CD4-positive, alpha-beta T cell treated with Interleukin-6 at 100 ng/mL for 8 hours (primary cell): ENCODE results near the gene TAMALIN.

ENCODE experiments used
- DNase-seq: peaks from one replicate; pipeline ENCODE4 v3.0.0-alpha.2; 2020; ENCODE audit warnings: mixed read lengths, low spot score

TAMALIN gene

GRCh38 chr12:52055731-52056711, 49.3 kb downstream of the TAMALIN start:
- no peak for DNase-seq

- DNase-seq, result no peak
Measured at GRCh38 chr12:52056801-52057637, 50.3 kb downstream of the TAMALIN start.

GRCh38 chr12:52057638-52058576, 51.2 kb downstream of the TAMALIN start:
- no peak for DNase-seq

- no peak for DNase-seq
Measured at GRCh38 chr12:52058631-52059361, 52.0 kb downstream of the TAMALIN start.

GRCh38 chr12:52059582-52060497, 53.1 kb downstream of the TAMALIN start:
- DNase-seq, result no peak

GRCh38 chr12:52060498-52061177, 53.9 kb downstream of the TAMALIN start:
- no peak for DNase-seq

- DNase-seq, result no peak
Measured at GRCh38 chr12:52061470-52062166, 54.9 kb downstream of the TAMALIN start.

GRCh38 chr12:52062167-52063081, 55.7 kb downstream of the TAMALIN start:
- DNase-seq, result no peak

GRCh38 chr12:52063082-52063924, 56.6 kb downstream of the TAMALIN start:
- no peak for DNase-seq

- DNase-seq, result no peak
Measured at GRCh38 chr12:52063981-52064649, 57.4 kb downstream of the TAMALIN start.
